Kidney (tissue), 14 donors: ENCODE data around the gene HSD17B13. TPM values are rescaled to one million over a fixed set of nuclear protein-coding genes. Genes with fewer than 3 reads are reported as not detected.

Experiments
- DNase-seq, 5 donors: peaks; one replicate each; pipeline ENCODE4 v3.0.0-alpha.2; 2013 to 2020
- FAIRE-seq: peaks from 2 replicates; lab custom pipeline; 2012; peaks lifted over from hg19 to GRCh38; lab: Jason Lieb, UNC
- H3K27ac ChIP-seq, 2 donors: one replicate each; pipeline ENCODE4 v1.7.0; 2013; ENCODE audit warnings: low read depth in 2 of 2, low read length in 2 of 2, inconsistent platforms in 1 of 2
- H3K27me3 ChIP-seq: one replicate; pipeline ENCODE4 v1.7.1; 2013; ENCODE audit warnings: low read length, inconsistent platforms; ENCODE audit not compliant: control insufficient read depth, insufficient read depth
- H3K36me3 ChIP-seq, 3 donors: one replicate each; pipeline versions ENCODE4 v1.7.0 to v1.7.1; 2013; ENCODE audit warnings: low read length in 3 of 3, control low read depth in 1 of 3, inconsistent platforms in 1 of 3; ENCODE audit not compliant: insufficient read depth in 3 of 3, control insufficient read depth in 2 of 3
- H3K4me1 ChIP-seq, 3 donors: one replicate each; pipeline versions ENCODE4 v1.7.0 to v1.7.1; 2013; ENCODE audit warnings: low read length in 3 of 3, inconsistent platforms in 1 of 3, low read depth in 1 of 3; ENCODE audit not compliant: control insufficient read depth in 2 of 3, insufficient read depth in 2 of 3
- H3K4me3 ChIP-seq, 3 donors: one replicate each; pipeline versions ENCODE4 v1.7.0 to v1.8.1; 2013; ENCODE audit warnings: low read length in 3 of 3, control low read depth in 1 of 3, inconsistent platforms in 1 of 3
- H3K9ac ChIP-seq, 3 donors: one replicate each; pipeline versions ENCODE4 v1.7.0 to v1.7.1; 2013; ENCODE audit warnings: low read length in 3 of 3, control low read depth in 1 of 3, inconsistent platforms in 1 of 3
- H3K9me3 ChIP-seq, 3 donors: one replicate each; pipeline versions ENCODE4 v1.7.0 to v1.7.1; 2013; ENCODE audit warnings: low read length in 3 of 3, control low read depth in 1 of 3, inconsistent platforms in 1 of 3; ENCODE audit not compliant: control insufficient read depth in 2 of 3, insufficient read depth in 1 of 3
- intact Hi-C: fragments of 100-400 bp; cut with DNase I; formaldehyde crosslinking; loops from one replicate; pipeline ENCODE4 v1.11.1; 2022
- microRNA-seq: library from miRNA; unstranded; fragments of <30 nt; microRNA quantifications from one replicate; pipeline ENCODE4 v1.2.0, GENCODE V29; 2020
- polyA plus RNA-seq: library from polyadenylated mRNA; stranded (reverse); fragments of 350-450 nt; fragmentation: Illumina TruSeq; extraction: RNeasy Lipid Tissue Mini Kit (QIAGEN cat#74804); gene quantifications from one replicate; pipeline ENCODE4 v1.2.3, GENCODE V29; 2014; ENCODE audit warnings: low read depth, low replicate concordance; ENCODE audit not compliant: insufficient read depth
- total RNA-seq: library from RNA; stranded (reverse); fragmentation: NEBNext Ultra II Directional; extraction: Animal tissue kit (Norgen Biotek cat#: 25700); gene quantifications from one replicate; pipeline ENCODE4 v1.2.1, GENCODE V29; 2021
- TF ChIP-seq, protein P1 (sequence below): IDR thresholded peaks from 3 replicates; pipeline ENCODE4 v1.5.1; 2012; ENCODE audit warnings: mild to moderate bottlenecking, moderate library complexity, borderline replicate concordance; ENCODE audit not compliant: insufficient read depth; ENCODE audit errors: extremely low read depth
- donor health status: control.
- donor health status: control.
- donor health status: control.
- donor health status: control.
- donor health status: control.
- donor health status: DM: yes; HTN: yes; CAD: no.
- donor health status: Normal renal cell carcinoma (clear cell type).

HSD17B13 gene
- total and polyA plus RNA-seq, 2 donors from 2014 or later = not detected

DNA sequence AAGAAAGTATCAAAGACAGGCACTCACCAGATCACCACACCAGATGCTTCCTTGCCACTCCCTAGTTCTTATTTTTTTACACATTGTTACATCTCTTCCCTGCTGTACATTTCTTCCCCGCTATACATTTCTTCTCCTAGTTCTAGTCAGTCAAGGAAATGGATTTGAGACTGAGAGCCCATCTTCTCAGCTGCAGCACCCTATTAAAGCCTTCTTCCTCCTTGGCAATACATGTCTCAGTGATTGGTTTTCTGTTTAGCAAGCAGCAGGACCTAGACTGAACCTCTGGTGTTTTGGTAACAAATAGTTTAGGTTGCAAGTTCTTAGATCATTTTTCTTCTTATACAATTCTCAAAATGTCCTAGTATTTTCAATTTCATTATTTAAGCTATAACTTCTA lies 66.9 kb downstream of the HSD17B13 start:
- TF ChIP-seq, protein P1, sequence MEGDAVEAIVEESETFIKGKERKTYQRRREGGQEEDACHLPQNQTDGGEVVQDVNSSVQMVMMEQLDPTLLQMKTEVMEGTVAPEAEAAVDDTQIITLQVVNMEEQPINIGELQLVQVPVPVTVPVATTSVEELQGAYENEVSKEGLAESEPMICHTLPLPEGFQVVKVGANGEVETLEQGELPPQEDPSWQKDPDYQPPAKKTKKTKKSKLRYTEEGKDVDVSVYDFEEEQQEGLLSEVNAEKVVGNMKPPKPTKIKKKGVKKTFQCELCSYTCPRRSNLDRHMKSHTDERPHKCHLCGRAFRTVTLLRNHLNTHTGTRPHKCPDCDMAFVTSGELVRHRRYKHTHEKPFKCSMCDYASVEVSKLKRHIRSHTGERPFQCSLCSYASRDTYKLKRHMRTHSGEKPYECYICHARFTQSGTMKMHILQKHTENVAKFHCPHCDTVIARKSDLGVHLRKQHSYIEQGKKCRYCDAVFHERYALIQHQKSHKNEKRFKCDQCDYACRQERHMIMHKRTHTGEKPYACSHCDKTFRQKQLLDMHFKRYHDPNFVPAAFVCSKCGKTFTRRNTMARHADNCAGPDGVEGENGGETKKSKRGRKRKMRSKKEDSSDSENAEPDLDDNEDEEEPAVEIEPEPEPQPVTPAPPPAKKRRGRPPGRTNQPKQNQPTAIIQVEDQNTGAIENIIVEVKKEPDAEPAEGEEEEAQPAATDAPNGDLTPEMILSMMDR = no peak
- H3K27ac ChIP-seq = no peak overlapping the region
- no peaks in the 10 kb centered on the region for H3K27me3 ChIP-seq
- no peaks in the 10 kb centered on the region for H3K9me3 ChIP-seq
- H3K36me3 ChIP-seq = no peaks in the 10 kb centered on the region
- no peaks in the 10 kb centered on the region for H3K4me1 ChIP-seq
- no peak overlapping the region for H3K4me3 ChIP-seq
- intact Hi-C loops = no loop called here
- no peak for FAIRE-seq
- H3K9ac ChIP-seq = no peak overlapping the region
- DNase-seq = no peak

Small RNAs within 50 kb of the gene (microRNA-seq; reads per million reads assigned to microRNA genes)
- not detected for gene MIR5705

Other genes with a start within 250 kb of the HSD17B13 start
- gene KLHL8, start 102.3 kb downstream of the HSD17B13 start, total RNA-seq = 14.6 TPM
- gene KLHL8, start 102.3 kb downstream of the HSD17B13 start, polyA plus RNA-seq = 5.9 TPM
- gene HSD17B11, start 68.3 kb upstream of the HSD17B13 start, total RNA-seq = 39.5 TPM
- gene HSD17B11, start 68.3 kb upstream of the HSD17B13 start, polyA plus RNA-seq = 48.1 TPM
- gene NUDT9, start 99.7 kb upstream of the HSD17B13 start, total RNA-seq = 30.4 TPM
- 49.5 TPM for gene NUDT9, start 99.7 kb upstream of the HSD17B13 start, polyA plus RNA-seq
- 322 TPM for gene SPARCL1, start 206.5 kb upstream of the HSD17B13 start, total RNA-seq
- gene SPARCL1, start 206.5 kb upstream of the HSD17B13 start, polyA plus RNA-seq = 87.4 TPM